NCI-H1436 treated with DMSO at 0.1 percent for 48 hours (cell line): ENCODE measurements around the gene CHRFAM7A.
"Not testable (repeated sequence)": the region's sequence is repeated elsewhere in the genome, so short reads cannot be mapped to it uniquely, and the experiment has no call there.

Experiments used
- DNase-seq: peaks from one replicate; lab custom pipeline; 2025; lab: John Stamatoyannopoulos, UW

The CHRFAM7A gene

GRCh38 chr15:30315704-30316103 is 77.6 kb downstream of the CHRFAM7A start:
- DNase-seq: not testable (repeated sequence)

GRCh38 chr15:30310575-30310974 is 82.8 kb downstream of the CHRFAM7A start:
- DNase-seq: not testable (repeated sequence)
